Retinal pigment epithelial cell (primary cell): ENCODE results near the gene PLA2G10.

Experiments used
- DNase-seq: peaks from one replicate; pipeline ENCODE4 v3.0.0-alpha.2; 2010; ENCODE audit warnings: low read depth
- H3K4me3 ChIP-seq: 2 replicates; pipeline ENCODE4 v1.5.1; 2011; ENCODE audit warnings: mild to moderate bottlenecking, low read length, control low read depth, moderate library complexity
- CTCF ChIP-seq: conservative IDR thresholded peaks from 2 replicates; pipeline ENCODE4 v1.5.1; 2011; ENCODE audit warnings: low read depth, low read length, control low read depth, inconsistent platforms

Gene PLA2G10

GRCh38 chr16:14667347-14668266 lies 26.5 kb downstream of the PLA2G10 start:
- no peak for TF ChIP-seq CTCF
- no peak overlapping the region for H3K4me3 ChIP-seq
- no peak for DNase-seq

GRCh38 chr16:14658063-14658462 lies 36.0 kb downstream of the PLA2G10 start:
- H3K4me3 ChIP-seq = no peak overlapping the region
- no peak for DNase-seq
- TF ChIP-seq CTCF = no peak

- DNase-seq = no peak
- no peak for TF ChIP-seq CTCF
- no peak overlapping the region for H3K4me3 ChIP-seq
Measured at GRCh38 chr16:14652726-14653125, 41.4 kb downstream of the PLA2G10 start.

- TF ChIP-seq CTCF = no peak
- DNase-seq = no peak
- H3K4me3 ChIP-seq = no peak overlapping the region
Measured at GRCh38 chr16:14650629-14651028, 43.5 kb downstream of the PLA2G10 start.

- DNase-seq = no peak
Measured at GRCh38 chr16:14649816-14650215, 44.3 kb downstream of the PLA2G10 start.

GRCh38 chr16:14641926-14642325 lies 52.2 kb downstream of the PLA2G10 start:
- no peak for TF ChIP-seq CTCF
- DNase-seq = no peak
- no peak overlapping the region for H3K4me3 ChIP-seq

More at GRCh38 chr16:14649816-14650215, 44.3 kb downstream of the PLA2G10 start:
- no peak overlapping the region for H3K4me3 ChIP-seq
- TF ChIP-seq CTCF = no peak

- DNase-seq = no peak
- TF ChIP-seq CTCF = no peak
- H3K4me3 ChIP-seq = no peak overlapping the region
Measured at GRCh38 chr16:14641206-14641605, 52.9 kb downstream of the PLA2G10 start.
